SK-N-SH (cell line): Measurements from ENCODE around the gene ASCL5.

Source experiments
- MEF2A ChIP-seq: IDR thresholded peaks from 2 replicates; pipeline ENCODE4 v1.4.0; 2012; ENCODE audit warnings: low read depth, borderline replicate concordance
- SIN3A ChIP-seq: IDR thresholded peaks from 2 replicates; pipeline ENCODE4 v1.6.1; 2012; ENCODE audit warnings: low read depth, mild to moderate bottlenecking, low read length, moderate library complexity, borderline replicate concordance
- TF ChIP-seq, protein P1 (sequence below): fragments of 200-600 bp; sonication (generic); IDR thresholded peaks from 2 replicates; pipeline ENCODE4 v1.6.1; 2017; ENCODE audit warnings: antibody characterized with exemption, mild to moderate bottlenecking, moderate library complexity
- TF ChIP-seq, protein P2 (sequence below): IDR thresholded peaks from 2 replicates; pipeline ENCODE4 v1.4.0; 2012; ENCODE audit warnings: low read depth, borderline replicate concordance

GRCh38 chr1:201126463-201126831 lies 537 bp downstream of the ASCL5 start:
- TF ChIP-seq SIN3A (no peak), MEF2A (no peak)
- TF ChIP-seq, protein P1, sequence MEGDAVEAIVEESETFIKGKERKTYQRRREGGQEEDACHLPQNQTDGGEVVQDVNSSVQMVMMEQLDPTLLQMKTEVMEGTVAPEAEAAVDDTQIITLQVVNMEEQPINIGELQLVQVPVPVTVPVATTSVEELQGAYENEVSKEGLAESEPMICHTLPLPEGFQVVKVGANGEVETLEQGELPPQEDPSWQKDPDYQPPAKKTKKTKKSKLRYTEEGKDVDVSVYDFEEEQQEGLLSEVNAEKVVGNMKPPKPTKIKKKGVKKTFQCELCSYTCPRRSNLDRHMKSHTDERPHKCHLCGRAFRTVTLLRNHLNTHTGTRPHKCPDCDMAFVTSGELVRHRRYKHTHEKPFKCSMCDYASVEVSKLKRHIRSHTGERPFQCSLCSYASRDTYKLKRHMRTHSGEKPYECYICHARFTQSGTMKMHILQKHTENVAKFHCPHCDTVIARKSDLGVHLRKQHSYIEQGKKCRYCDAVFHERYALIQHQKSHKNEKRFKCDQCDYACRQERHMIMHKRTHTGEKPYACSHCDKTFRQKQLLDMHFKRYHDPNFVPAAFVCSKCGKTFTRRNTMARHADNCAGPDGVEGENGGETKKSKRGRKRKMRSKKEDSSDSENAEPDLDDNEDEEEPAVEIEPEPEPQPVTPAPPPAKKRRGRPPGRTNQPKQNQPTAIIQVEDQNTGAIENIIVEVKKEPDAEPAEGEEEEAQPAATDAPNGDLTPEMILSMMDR: no peak
- TF ChIP-seq, protein P2, sequence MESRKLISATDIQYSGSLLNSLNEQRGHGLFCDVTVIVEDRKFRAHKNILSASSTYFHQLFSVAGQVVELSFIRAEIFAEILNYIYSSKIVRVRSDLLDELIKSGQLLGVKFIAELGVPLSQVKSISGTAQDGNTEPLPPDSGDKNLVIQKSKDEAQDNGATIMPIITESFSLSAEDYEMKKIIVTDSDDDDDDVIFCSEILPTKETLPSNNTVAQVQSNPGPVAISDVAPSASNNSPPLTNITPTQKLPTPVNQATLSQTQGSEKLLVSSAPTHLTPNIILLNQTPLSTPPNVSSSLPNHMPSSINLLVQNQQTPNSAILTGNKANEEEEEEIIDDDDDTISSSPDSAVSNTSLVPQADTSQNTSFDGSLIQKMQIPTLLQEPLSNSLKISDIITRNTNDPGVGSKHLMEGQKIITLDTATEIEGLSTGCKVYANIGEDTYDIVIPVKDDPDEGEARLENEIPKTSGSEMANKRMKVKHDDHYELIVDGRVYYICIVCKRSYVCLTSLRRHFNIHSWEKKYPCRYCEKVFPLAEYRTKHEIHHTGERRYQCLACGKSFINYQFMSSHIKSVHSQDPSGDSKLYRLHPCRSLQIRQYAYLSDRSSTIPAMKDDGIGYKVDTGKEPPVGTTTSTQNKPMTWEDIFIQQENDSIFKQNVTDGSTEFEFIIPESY: no peak
